ENCODE data around the gene AEBP1.

GRCh38 chr7:44057849-44058758, 46.0 kb upstream of the AEBP1 start:
- TF ChIP-seq CTCF (IDR thresholded peaks at IDR 0.05; ENCODE audit: low read depth, low read length) (no peak), MYC (IDR thresholded peaks at IDR 0.05; ENCODE audit: low read depth, low read length) (no peak), POLR2A (IDR thresholded peaks at IDR 0.05; ENCODE audit: extremely low read depth, insufficient read length) (no peak)
- TF ChIP-seq, protein P1, sequence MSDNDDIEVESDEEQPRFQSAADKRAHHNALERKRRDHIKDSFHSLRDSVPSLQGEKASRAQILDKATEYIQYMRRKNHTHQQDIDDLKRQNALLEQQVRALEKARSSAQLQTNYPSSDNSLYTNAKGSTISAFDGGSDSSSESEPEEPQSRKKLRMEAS (IDR thresholded peaks at IDR 0.05; ENCODE audit: low read depth, low read length), result no peak
